ENCODE results near the gene LRRC27. TPM values are rescaled to one million over a fixed set of nuclear protein-coding genes. Genes with fewer than 3 reads are reported as not detected.

Gene LRRC27
- total RNA-seq, 1 donor from 2014 or later = 15.5 TPM

DNA sequence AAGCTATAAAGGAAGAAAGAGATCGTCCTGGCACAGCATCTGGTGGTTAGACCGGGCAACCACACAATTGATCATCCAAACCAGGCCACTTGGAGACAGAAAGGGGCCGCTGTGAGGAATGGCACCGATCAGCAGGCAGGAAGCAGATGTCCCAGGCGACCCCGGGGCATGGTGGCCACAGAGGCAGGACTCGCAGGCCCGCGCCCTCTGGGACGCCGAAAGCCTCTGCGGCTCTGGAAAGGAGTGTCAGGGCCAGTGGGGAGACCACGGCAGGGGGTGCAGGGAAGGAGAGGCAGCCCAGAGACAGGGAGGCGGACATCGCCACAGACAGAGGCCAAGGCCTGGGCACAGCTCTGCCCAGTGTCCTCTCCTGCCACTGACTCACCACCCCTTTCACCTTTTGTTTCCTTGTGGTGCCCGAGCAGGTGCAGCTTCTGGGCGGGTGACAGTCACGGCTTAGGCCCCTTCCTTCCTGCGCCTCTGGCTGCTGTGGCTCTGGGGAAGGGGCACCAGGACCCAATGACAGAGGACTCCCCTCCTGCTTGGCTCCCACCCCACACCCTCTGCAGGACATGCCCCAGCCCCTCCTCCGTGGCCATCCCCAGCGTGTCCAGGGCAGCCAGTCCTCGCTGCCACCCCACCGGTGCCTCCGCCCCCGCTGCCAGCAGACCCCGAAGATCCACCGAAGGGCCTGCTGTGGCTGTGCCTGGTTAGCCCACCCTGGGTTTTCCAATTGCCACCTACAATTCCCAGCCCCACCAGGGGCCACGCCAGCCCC is 35.1 kb upstream of the LRRC27 start:
- Histone ChIP-seq H3K36me3 (no peaks in the 10 kb centered on the region), H3K27ac (no peak overlapping the region), H3K4me1 (no peaks in the 10 kb centered on the region), H3K4me3 (no peak overlapping the region), H3K27me3 (ENCODE audit: low read depth) (no peaks in the 10 kb centered on the region), H3K9me3 (no peaks in the 10 kb centered on the region)
- no peak for ATAC-seq
- intact Hi-C loops (cut with DNase I) = no loop called here
- no peak for DNase-seq
- TF ChIP-seq, protein P1, sequence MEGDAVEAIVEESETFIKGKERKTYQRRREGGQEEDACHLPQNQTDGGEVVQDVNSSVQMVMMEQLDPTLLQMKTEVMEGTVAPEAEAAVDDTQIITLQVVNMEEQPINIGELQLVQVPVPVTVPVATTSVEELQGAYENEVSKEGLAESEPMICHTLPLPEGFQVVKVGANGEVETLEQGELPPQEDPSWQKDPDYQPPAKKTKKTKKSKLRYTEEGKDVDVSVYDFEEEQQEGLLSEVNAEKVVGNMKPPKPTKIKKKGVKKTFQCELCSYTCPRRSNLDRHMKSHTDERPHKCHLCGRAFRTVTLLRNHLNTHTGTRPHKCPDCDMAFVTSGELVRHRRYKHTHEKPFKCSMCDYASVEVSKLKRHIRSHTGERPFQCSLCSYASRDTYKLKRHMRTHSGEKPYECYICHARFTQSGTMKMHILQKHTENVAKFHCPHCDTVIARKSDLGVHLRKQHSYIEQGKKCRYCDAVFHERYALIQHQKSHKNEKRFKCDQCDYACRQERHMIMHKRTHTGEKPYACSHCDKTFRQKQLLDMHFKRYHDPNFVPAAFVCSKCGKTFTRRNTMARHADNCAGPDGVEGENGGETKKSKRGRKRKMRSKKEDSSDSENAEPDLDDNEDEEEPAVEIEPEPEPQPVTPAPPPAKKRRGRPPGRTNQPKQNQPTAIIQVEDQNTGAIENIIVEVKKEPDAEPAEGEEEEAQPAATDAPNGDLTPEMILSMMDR (IDR thresholded peaks at IDR 0.05) = no peak

GRCh38 chr10:132297526-132297925 is 34.5 kb upstream of the LRRC27 start:
- Histone ChIP-seq H3K27ac (no peak overlapping the region), H3K9me3 (no peaks in the 10 kb centered on the region), H3K36me3 (no peaks in the 10 kb centered on the region), H3K4me1 (no peaks in the 10 kb centered on the region), H3K4me3 (no peak overlapping the region), H3K27me3 (ENCODE audit: low read depth) (no peaks in the 10 kb centered on the region)
- ATAC-seq (no peak), DNase-seq (no peak)
- intact Hi-C loops (cut with DNase I) = no loop called here
- TF ChIP-seq, protein P1 (IDR thresholded peaks at IDR 0.05) = no peak

- DNase-seq (peak; percentile 24), ATAC-seq (no peak)
- Histone ChIP-seq H3K9me3 (no peaks in the 10 kb centered on the region), H3K27ac (no peak overlapping the region), H3K27me3 (ENCODE audit: low read depth) (no peaks in the 10 kb centered on the region), H3K36me3 (no peaks in the 10 kb centered on the region), H3K4me3 (no peak overlapping the region), H3K4me1 (no peaks in the 10 kb centered on the region)
- TF ChIP-seq, protein P1 (IDR thresholded peaks at IDR 0.05) = no peak
- intact Hi-C loops (cut with DNase I) = no loop called here
These were observed 33.7 kb upstream of the LRRC27 start for GRCh38 chr10:132298038-132298881.

DNA sequence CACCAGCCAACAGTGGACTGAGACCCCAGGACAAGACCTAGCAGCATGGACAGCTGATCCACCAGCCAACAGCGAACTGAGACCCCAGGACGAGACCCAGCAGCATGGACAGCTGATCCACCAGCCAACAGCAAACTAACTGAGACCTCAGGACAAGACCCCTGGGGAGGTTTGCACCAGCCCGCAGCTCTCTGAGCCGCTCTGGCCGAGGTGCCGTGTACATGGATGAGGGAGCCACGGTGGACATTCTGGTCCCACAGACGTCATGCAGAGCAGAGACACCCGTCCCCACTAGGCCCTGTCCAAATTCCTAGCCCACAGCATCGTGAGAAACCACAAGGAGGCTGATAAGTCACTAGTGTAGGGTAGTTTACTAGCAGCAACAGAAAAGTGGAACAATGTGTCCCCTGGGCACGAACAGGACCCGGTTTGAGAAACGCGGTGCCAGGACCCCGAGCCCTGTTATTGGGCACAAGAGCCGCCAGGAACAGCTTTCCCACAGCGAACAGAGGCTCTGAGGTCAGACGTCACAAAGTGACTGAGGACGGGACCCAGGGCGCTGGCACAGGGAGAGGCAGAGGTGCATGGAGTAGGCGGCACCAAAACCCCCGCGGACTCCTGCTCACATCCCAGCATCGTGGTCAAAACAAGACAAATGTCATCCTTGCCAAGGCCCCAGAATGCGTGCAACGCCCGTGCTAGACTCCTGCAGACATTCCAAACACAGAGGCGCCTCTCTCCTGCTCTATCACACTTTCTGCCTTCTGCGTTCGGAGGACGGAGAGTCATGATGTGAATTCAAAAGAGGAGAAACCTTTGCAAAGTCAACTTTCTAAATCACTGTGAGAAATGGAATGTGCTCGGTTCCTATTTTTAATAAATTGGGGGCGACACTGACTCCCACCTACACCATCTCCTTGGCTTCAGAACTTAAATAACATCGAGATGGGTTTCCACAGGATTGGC is 32.3 kb upstream of the LRRC27 start:
- intact Hi-C loops (cut with DNase I) = no loop called here
- H3K9me3 ChIP-seq = no peaks in the 10 kb centered on the region
- ATAC-seq (no peak), DNase-seq (no peak)
- H3K27ac ChIP-seq = no peak overlapping the region
- TF ChIP-seq, protein P1 (IDR thresholded peaks at IDR 0.05) = no peak
- H3K4me1 ChIP-seq = no peaks in the 10 kb centered on the region
- H3K27me3 ChIP-seq (ENCODE audit: low read depth) = no peaks in the 10 kb centered on the region
- H3K36me3 ChIP-seq = no peaks in the 10 kb centered on the region
- H3K4me3 ChIP-seq = no peak overlapping the region

GRCh38 chr10:132300582-132300981 is 31.4 kb upstream of the LRRC27 start:
- no peaks in the 10 kb centered on the region for H3K4me1 ChIP-seq
- no peaks in the 10 kb centered on the region for H3K36me3 ChIP-seq
- no peaks in the 10 kb centered on the region for H3K27me3 ChIP-seq (ENCODE audit: low read depth)
- ATAC-seq = no peak
- H3K4me3 ChIP-seq = no peak overlapping the region
- intact Hi-C loops (cut with DNase I) = no loop called here
- TF ChIP-seq, protein P1 (IDR thresholded peaks at IDR 0.05) = no peak
- H3K27ac ChIP-seq = no peak overlapping the region
- DNase-seq = no peak
- H3K9me3 ChIP-seq = no peaks in the 10 kb centered on the region
